Measurements from ENCODE around the gene BICC1. TPM values are rescaled to one million over a fixed set of nuclear protein-coding genes. Genes with fewer than 3 reads are reported as not detected.

BICC1 gene
- total and polyA plus RNA-seq, 2 of the 13 experiments (the other 11 are each of a cell fraction or from before 2014, with no cell fraction given), result 0.18 to 1.5 TPM

DNA sequence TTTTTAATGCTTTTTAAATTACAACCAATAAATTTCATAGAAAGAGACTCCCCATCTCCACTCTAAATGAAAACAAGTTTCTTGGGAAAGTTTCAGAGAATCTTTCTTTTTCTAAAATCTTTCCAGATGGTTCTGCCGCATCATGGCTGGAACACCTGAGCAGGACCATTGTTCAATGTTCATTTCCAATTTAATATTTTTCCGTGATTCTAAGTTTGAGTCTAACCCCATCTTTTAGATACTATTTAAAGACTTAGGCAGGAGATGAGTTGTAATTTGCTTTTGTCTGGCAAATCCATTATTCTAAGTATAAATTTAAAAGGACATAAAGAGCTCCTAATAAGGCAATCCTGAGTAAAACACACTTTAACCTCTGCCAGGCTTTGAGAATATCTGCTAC lies 325.2 kb downstream of the BICC1 start:
- Histone ChIP-seq H3K27ac (ENCODE audit: extremely low read length, insufficient read depth, low read length) (no peak overlapping the region), H3K9me3 (ENCODE audit: low read length) (no peaks in the 10 kb centered on the region), H3K4me1 (ENCODE audit: insufficient read depth, low read length) (no peaks in the 10 kb centered on the region), H3K79me2 (ENCODE audit: insufficient read depth, low read length) (no peaks in the 10 kb centered on the region), H4K20me1 (ENCODE audit: insufficient read depth, low read length) (no peaks in the 10 kb centered on the region), H3K9ac (ENCODE audit: insufficient read depth, low read depth, low read length) (no peak overlapping the region), H3K4me3 (replicated peaks in 1 of 3; ENCODE audit: insufficient read depth in 1 of 3, low read depth in 2 of 3, low read length in 3 of 3) (no peak overlapping the region), H2AFZ (ENCODE audit: low read length) (no peak overlapping the region), H3K36me3 (replicated peaks in 1 of 2; ENCODE audit: control insufficient read depth in 1 of 2, insufficient read depth in 2 of 2, low read length in 2 of 2) (no peaks in the 10 kb centered on the region), H3K4me2 (ENCODE audit: low read depth, low read length) (no peak overlapping the region), H3K27me3 (ENCODE audit: control insufficient read depth in 1 of 2, insufficient read depth in 2 of 2, low read length in 2 of 2) (peaks cover 0 to 8% of the 10 kb centered on the region in 2 experiments; a peak in 2 of 5 replicates)
- FAIRE-seq (no peak), ATAC-seq (no peak), DNase-seq (ENCODE audit: low spot score) (no peak)
- BruUV-seq (replicated peaks), result no TSS peak
- no peak for TF ChIP-seq CREM (IDR thresholded peaks at IDR 0.05)
- no peak for TF ChIP-seq CREM (CRISPR knock-in tag; IDR thresholded peaks at IDR 0.05)
- no peak for TF ChIP-seq FOSL1 (CRISPR knock-in tag; IDR thresholded peaks at IDR 0.05; ENCODE audit: borderline replicate concordance)
- TF ChIP-seq, protein P1, sequence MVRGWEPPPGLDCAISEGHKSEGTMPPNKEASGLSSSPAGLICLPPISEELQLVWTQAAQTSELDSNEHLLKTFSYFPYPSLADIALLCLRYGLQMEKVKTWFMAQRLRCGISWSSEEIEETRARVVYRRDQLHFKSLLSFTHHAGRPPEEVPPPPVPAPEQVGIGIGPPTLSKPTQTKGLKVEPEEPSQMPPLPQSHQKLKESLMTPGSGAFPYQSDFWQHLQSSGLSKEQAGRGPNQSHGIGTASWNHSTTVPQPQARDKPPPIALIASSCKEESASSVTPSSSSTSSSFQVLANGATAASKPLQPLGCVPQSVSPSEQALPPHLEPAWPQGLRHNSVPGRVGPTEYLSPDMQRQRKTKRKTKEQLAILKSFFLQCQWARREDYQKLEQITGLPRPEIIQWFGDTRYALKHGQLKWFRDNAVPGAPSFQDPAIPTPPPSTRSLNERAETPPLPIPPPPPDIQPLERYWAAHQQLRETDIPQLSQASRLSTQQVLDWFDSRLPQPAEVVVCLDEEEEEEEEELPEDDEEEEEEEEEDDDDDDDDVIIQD (CRISPR knock-in tag; IDR thresholded peaks at IDR 0.05; ENCODE audit: low read depth), result no peak
- WGBS (ENCODE audit: low lambda C conversion rate), result 70% methylated on average over 2 of the region's 2 CpGs
- intact Hi-C loops (cut with micrococcal nuclease; ENCODE audit: unreplicated experiment), result no loop called here
- ChIA-PET CTCF (ENCODE audit: low intra/inter-chr PET ratio, low total read pairs) (no interaction called here), POLR2A (no interaction called here)
- in situ Hi-C loops (cut with HindIII; ENCODE audit: extremely low pct_ligation_motif_present, low pct_unique_long_range_greater_than_20kb), result no loop called here

DNA sequence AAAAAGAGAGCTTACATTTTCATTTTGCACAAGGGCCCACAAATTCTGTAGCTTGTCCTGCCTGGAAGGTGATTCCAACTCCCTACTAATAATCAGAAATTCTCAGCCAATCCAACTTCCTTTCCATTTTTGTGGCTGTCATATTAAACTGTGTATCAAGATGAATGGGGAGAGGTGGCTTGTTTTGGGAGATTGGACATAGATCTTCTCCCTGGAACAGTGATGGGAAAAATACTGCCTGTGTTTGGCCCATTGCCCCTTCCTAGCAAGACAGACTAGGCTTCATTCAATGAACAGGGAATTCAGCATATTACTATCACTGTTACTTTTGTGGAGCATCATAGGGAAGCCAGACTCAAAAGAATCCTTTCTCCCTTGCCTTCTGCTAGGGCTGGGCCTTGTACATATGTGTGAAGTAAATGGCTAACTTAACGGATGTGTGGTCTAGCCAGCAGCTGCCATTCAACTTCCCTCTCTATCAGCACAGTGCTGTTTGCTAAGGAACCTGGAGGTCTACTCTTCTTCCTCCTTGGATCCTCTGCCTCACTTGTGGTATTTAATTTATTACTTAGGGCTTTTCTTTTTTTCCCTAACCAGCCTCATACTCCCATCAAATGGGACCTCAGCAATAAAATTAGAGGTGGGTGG lies 326.0 kb downstream of the BICC1 start:
- 37% methylated on average over 1 of the region's 1 CpG for WGBS (ENCODE audit: low lambda C conversion rate)
- FAIRE-seq, result no peak
- no peak for DNase-seq (ENCODE audit: low spot score)
- intact Hi-C loops (cut with micrococcal nuclease; ENCODE audit: unreplicated experiment), result no loop called here
- ChIA-PET POLR2A (no interaction called here), CTCF (ENCODE audit: low intra/inter-chr PET ratio, low total read pairs) (no interaction called here)
- Histone ChIP-seq H3K4me3 (replicated peaks in 1 of 3; ENCODE audit: insufficient read depth in 1 of 3, low read depth in 2 of 3, low read length in 3 of 3) (no peak overlapping the region), H2AFZ (ENCODE audit: low read length) (no peak overlapping the region), H3K9ac (ENCODE audit: insufficient read depth, low read depth, low read length) (no peak overlapping the region), H4K20me1 (ENCODE audit: insufficient read depth, low read length) (no peaks in the 10 kb centered on the region), H3K36me3 (replicated peaks in 1 of 2; ENCODE audit: control insufficient read depth in 1 of 2, insufficient read depth in 2 of 2, low read length in 2 of 2) (no peaks in the 10 kb centered on the region), H3K79me2 (ENCODE audit: insufficient read depth, low read length) (no peaks in the 10 kb centered on the region), H3K27ac (ENCODE audit: extremely low read length, insufficient read depth, low read length) (no peak overlapping the region), H3K4me1 (ENCODE audit: insufficient read depth, low read length) (no peaks in the 10 kb centered on the region), H3K9me3 (ENCODE audit: low read length) (no peaks in the 10 kb centered on the region), H3K27me3 (ENCODE audit: control insufficient read depth in 1 of 2, insufficient read depth in 2 of 2, low read length in 2 of 2) (peaks cover 0 to 8% of the 10 kb centered on the region in 2 experiments; a peak in 2 of 5 replicates), H3K4me2 (ENCODE audit: low read depth, low read length) (no peak overlapping the region)
- ATAC-seq, result no peak
- no TSS peak for BruUV-seq (replicated peaks)
- TF ChIP-seq, protein P2, sequence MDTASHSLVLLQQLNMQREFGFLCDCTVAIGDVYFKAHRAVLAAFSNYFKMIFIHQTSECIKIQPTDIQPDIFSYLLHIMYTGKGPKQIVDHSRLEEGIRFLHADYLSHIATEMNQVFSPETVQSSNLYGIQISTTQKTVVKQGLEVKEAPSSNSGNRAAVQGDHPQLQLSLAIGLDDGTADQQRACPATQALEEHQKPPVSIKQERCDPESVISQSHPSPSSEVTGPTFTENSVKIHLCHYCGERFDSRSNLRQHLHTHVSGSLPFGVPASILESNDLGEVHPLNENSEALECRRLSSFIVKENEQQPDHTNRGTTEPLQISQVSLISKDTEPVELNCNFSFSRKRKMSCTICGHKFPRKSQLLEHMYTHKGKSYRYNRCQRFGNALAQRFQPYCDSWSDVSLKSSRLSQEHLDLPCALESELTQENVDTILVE (CRISPR knock-in tag; IDR thresholded peaks at IDR 0.05), result no peak
- TF ChIP-seq, protein P3, sequence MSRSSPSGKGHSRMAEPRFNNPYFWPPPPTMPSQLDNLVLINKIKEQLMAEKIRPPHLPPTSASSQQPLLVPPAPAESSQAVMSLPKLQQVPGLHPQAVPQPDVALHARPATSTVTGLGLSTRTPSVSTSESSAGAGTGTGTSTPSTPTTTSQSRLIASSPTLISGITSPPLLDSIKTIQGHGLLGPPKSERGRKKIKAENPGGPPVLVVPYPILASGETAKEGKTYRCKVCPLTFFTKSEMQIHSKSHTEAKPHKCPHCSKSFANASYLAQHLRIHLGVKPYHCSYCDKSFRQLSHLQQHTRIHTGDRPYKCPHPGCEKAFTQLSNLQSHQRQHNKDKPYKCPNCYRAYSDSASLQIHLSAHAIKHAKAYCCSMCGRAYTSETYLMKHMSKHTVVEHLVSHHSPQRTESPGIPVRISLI (CRISPR knock-in tag; IDR thresholded peaks at IDR 0.05; ENCODE audit: borderline replicate concordance), result no peak
- TF ChIP-seq, protein P4, sequence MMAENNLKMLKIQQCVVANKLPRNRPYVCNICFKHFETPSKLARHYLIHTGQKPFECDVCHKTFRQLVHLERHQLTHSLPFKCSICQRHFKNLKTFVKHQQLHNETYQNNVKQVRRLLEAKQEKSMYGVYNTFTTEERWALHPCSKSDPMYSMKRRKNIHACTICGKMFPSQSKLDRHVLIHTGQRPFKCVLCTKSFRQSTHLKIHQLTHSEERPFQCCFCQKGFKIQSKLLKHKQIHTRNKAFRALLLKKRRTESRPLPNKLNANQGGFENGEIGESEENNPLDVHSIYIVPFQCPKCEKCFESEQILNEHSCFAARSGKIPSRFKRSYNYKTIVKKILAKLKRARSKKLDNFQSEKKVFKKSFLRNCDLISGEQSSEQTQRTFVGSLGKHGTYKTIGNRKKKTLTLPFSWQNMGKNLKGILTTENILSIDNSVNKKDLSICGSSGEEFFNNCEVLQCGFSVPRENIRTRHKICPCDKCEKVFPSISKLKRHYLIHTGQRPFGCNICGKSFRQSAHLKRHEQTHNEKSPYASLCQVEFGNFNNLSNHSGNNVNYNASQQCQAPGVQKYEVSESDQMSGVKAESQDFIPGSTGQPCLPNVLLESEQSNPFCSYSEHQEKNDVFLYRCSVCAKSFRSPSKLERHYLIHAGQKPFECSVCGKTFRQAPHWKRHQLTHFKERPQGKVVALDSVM (CRISPR knock-in tag; IDR thresholded peaks at IDR 0.05), result no peak
- TF ChIP-seq EP300 (IDR thresholded peaks at IDR 0.05; ENCODE audit: low read depth in 2 of 2, low read length in 2 of 2) (no peak), EP300 (CRISPR knock-in tag; IDR thresholded peaks at IDR 0.05; ENCODE audit: borderline replicate concordance) (no peak), CEBPG (CRISPR knock-in tag; IDR thresholded peaks at IDR 0.05) (no peak)
- in situ Hi-C loops (cut with HindIII; ENCODE audit: extremely low pct_ligation_motif_present, low pct_unique_long_range_greater_than_20kb), result no loop called here
